GM23338 (cell line): ENCODE data around the gene PXDN.

Experiments used
- CREB1 ChIP-seq: fragments of 250-450 bp; sonication (Bioruptor Pico); IDR thresholded peaks from 2 replicates; pipeline ENCODE4 v1.5.0; 2020; ENCODE audit warnings: low read depth, mild to moderate bottlenecking, moderate library complexity
- CTCF ChIP-seq, 2 experiments: fragments of 200-600 bp in 1 of 2; sonication (generic) in 1 of 2; conservative IDR thresholded peaks; 2 replicates each; pipeline versions ENCODE4 v1.5.1 to v1.6.1; 2016 to 2017; ENCODE audit warnings: antibody characterized with exemption in 2 of 2, low read depth in 2 of 2, mild to moderate bottlenecking in 2 of 2, moderate library complexity in 1 of 2
- EZH2 ChIP-seq: fragments of 200-600 bp; sonication (generic); IDR thresholded peaks from one replicate; pipeline ENCODE4 v1.8.0; 2017; ENCODE audit warnings: antibody characterized with exemption, mild to moderate bottlenecking, low read depth; ENCODE audit not compliant: unreplicated experiment
- JUNB ChIP-seq: IDR thresholded peaks from one replicate; pipeline ENCODE4 v1.6.1; 2016; ENCODE audit warnings: antibody characterized with exemption; ENCODE audit not compliant: unreplicated experiment
- POLR2AphosphoS5 ChIP-seq: IDR thresholded peaks from 2 replicates; pipeline ENCODE4 v1.6.1; 2016; ENCODE audit warnings: antibody characterized with exemption, low read depth
- REST ChIP-seq: IDR thresholded peaks from one replicate; pipeline ENCODE4 v1.6.1; 2018; ENCODE audit warnings: antibody characterized with exemption; ENCODE audit not compliant: unreplicated experiment
- STAT1 ChIP-seq: IDR thresholded peaks from one replicate; pipeline ENCODE4 v1.6.1; 2016; ENCODE audit warnings: antibody characterized with exemption; ENCODE audit not compliant: unreplicated experiment
- ZNF114 ChIP-seq: fragments of 250-450 bp; sonication (Bioruptor Pico); IDR thresholded peaks from 2 replicates; pipeline ENCODE4 v1.5.0; 2020; ENCODE audit warnings: mild to moderate bottlenecking, moderate library complexity
- TF ChIP-seq, protein P1 (sequence below): IDR thresholded peaks from 2 replicates; pipeline ENCODE4 v1.6.1; 2016; ENCODE audit warnings: antibody characterized with exemption

GRCh38 chr2:1606421-1607235 is 137.7 kb downstream of the PXDN start:
- no peak for TF ChIP-seq CTCF (conservative IDR thresholded peaks at IDR 0.05; ENCODE audit: low read depth in 2 of 2)
- TF ChIP-seq JUNB, result no peak
- TF ChIP-seq POLR2AphosphoS5, result no peak
- TF ChIP-seq REST, result no peak
- TF ChIP-seq ZNF114 (CRISPR knock-in tag), result no peak
- TF ChIP-seq EZH2, result no peak
- no peak for TF ChIP-seq CREB1
- TF ChIP-seq STAT1, result no peak
- TF ChIP-seq, protein P1, sequence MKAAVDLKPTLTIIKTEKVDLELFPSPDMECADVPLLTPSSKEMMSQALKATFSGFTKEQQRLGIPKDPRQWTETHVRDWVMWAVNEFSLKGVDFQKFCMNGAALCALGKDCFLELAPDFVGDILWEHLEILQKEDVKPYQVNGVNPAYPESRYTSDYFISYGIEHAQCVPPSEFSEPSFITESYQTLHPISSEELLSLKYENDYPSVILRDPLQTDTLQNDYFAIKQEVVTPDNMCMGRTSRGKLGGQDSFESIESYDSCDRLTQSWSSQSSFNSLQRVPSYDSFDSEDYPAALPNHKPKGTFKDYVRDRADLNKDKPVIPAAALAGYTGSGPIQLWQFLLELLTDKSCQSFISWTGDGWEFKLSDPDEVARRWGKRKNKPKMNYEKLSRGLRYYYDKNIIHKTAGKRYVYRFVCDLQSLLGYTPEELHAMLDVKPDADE, result no peak
